Fibroblast of skin of abdomen (primary cell): ENCODE results near the gene VPS37B.

ENCODE experiments used
- DNase-seq: peaks from one replicate; pipeline ENCODE4 v3.0.0-alpha.2; 2013

Gene VPS37B

DNA sequence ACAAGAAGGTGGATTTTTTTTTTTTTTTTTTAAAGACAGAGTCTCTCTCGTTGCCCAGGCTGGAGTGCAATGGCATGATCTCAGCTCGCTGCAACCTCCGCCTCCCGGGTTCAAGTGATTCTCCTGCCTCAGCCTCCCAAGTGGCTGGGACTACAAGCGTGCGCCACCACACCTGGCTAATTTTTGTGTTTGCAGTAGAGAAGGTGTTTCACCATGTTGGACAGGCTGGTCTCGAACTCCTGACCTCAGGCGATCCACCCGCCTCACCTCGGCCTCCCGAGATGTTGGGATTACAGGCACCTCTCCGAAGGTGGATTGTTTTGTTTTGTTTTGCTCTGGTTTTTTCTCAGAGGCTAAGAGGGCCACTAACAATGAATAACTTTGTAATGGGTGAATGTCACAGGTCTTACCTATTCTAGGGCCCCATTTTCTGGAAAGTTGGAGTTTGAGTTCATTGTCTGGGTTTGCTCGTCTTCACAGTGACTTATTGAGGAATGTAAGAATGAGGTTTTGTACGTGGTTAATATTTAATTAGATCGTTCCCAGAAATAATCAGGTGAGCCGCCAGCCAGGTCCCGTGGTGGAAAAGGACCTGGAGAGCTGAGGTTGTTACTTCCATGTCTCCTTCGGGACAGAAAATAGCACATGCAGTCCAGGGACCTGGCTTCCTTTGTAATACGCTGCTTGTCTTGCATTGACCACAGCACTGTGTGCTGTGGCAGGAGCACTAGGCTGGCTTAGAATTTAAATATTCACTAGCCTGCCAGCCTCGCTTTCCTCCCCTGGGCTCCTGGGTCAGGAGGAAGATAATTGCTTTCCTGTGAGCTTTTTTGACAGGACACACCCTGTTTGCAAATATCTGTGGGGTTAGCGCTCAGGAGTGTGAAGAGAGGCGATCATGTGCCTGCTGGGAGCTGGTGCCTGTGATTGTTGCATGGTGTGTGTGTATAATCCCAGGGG is 58.3 kb downstream of the VPS37B start:
- no peak for DNase-seq

DNA sequence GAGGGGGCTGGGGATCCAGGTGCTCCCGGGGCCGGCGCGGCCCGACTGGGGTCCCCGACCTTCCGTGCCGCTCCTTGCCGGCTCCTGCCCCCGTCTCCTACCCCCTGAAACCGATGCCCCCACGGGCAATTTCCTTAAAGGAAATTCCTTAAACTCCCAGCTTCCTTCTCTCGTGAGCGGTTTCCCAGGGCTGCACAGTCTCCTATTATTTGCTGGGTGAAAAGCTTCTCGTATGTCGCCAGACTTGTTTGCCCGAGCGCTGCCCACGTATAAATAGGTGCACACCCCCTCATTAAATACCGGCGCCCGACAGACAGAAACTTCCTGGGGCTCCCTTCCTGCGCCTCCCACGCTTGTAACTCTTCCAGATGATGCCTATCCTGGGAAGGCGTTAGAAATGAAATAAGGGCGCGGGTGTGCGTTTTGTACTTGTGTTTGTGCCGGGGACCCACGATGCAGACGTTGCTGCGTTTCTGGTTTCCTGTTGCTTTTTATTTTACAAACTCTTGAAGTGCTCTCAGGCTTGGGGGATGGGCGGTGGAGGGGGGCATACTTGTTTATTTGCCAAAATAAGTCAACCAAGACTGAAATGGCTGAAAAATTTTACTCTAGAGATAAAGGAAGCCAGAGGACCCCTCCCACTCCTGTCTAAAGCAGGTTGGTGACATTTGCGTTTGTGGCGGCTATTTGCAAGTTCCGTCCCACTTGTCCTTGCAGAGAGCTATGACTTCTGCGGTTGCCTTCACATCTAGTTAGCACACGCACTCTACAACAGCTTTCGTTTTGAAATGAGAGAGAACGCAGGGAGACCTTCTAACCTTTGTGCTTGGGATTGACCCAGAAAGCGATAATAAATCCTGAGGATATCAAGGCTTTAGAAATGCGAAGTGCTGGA is 59.6 kb downstream of the VPS37B start:
- DNase-seq = no peak

DNA sequence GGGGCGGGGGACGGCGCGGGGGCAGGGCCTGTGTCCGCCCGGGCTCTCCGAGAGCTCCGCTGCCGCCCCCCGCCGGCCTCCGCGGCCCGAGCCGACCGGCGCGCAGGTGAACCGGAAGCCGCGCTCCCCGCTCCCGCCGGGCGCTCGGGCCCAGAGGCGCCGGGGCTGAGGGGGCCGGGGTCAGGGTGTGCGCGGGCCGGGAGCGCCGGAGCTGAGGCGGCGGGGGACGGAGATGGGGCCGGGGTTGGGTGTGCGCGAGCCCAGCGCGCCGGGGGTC is 60.2 kb downstream of the VPS37B start:
- no peak for DNase-seq

DNA sequence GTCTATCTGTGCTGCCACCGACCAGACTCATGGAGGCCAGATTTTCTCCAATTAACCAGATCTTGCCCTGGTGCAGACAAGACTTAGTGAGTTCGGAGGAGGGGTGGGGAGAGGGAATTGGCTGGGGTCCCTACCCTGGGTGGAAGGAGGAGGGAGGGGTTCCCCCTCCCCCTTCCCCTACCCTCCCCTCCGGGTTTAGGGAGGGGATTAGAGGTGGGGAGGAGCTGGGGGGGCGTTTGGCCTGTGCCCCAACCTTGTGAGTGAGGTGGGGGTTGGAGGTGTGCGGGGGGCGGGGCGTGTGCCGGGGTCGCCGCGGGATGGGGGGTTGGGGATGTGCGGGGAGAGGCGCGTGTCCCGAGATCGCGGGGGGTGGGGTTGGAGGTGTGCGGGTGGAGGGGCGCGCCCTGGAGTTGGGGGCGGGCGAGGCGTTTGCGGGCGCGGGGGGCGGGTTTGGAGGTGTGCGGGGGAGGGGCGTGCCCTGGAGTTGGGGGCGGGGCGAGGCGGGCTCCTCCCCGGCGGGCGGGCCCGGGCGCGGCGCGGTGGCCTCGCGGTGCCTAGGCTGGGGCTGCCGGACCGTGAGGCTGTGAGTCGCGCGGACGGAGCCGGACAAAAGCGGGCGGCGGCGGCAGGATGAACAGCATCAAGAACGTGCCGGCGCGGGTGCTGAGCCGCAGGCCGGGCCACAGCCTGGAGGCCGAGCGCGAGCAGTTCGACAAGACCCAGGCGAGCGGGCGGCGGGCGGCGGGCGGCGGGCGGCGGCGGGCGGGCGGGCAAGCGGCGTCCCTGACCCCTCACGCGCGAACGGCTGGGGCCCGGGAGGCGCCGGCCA is 60.8 kb downstream of the VPS37B start, which contains the start of gene HIP1R:
TSS of gene HIP1R (plus strand) at position 537 of the 829 bp plus-strand sequence. CDS start at position 631, 94 bp downstream.
- DNase-seq = no peak

DNA sequence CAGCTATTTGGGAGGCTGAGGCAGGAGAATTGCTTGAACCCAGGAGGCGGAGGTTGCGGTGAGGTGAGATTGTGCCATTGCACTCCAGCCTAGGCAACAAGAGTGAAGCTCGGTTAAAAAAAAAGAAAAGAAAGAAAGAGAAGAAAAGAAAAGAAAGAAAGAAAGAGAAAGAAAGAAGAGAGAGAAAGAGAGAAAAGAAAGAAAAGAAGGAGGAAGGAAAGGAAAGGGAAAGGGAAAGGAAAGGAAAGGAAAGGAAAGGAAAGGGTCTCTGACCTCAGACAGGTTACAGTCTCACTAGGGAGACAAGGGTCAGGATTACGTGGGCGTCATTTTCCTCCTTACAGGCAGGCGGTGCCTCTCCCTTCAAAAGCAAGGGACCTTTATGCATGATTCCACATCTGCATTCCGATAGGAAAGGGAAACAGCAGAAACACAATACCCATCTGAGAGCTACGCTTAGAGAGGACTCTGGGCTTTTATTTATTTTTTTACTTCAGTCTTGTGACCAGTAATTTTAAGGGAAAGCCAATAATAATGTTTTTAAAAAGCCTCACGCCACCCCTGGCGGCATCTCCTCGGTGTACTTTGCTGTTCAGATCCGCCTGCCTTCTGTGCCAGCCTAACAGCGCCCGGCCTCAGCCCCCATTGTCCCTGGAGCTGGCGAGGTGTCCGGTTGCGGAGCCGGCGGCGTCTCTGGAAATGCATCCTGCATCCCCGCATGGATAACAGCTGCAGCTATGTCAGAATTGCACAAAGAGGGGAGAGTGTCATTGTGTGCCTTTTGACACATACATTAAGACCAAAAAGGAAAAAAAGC is 61.6 kb downstream of the VPS37B start:
- peak; percentile 32 for DNase-seq

DNA sequence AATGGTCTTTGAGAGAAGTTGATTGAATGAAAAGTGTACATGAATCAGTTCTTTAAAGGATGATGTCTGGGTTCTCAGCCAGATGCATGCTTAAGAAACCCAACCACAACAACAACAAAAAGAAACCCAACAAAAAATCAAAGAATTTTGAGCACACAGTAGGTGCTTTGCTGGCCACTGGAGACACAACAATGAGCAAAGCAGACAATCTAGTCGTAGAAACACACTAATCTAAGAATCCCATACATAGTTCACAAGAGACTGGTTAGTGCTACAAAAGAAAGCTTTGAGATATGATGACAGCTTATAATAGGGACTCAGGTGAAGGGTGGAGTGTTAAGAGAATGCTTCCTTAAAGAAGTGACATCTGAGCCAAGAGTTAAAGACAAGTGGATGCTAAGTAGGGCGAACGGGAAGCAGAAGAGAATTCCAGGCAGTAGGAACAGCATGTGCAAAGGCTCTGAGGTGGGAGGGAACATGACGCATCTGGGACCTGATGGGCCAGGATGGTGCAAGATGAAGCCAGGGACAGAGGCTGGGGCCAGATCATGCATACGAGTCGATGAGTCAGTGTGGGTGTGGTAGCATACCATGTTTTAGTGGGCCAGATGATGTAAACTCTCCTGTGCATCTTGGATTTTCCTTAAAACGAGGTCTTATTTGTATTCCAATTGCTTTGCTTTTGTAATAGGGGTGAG is 65.3 kb downstream of the VPS37B start:
- DNase-seq = peak; percentile 63

DNA sequence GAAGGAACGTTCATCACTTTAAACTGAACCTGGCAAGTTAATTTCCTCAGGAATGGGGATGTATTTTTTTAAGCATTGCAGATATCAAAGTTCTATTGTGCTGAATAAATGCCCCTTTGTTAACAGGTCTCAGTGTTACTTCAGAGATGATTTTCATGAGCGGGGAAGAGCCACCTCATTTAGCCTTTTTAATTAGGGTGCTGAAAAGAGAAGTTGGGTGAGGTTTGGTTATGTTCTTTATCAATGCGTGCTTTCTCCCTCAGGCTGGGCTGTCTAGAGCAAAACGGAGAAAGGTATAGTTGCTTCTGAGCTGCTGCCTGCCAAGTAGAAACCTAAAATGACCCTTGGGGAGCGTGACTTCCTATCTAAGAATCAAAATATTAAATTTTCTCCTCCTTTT is 68.7 kb downstream of the VPS37B start:
- DNase-seq = no peak

DNA sequence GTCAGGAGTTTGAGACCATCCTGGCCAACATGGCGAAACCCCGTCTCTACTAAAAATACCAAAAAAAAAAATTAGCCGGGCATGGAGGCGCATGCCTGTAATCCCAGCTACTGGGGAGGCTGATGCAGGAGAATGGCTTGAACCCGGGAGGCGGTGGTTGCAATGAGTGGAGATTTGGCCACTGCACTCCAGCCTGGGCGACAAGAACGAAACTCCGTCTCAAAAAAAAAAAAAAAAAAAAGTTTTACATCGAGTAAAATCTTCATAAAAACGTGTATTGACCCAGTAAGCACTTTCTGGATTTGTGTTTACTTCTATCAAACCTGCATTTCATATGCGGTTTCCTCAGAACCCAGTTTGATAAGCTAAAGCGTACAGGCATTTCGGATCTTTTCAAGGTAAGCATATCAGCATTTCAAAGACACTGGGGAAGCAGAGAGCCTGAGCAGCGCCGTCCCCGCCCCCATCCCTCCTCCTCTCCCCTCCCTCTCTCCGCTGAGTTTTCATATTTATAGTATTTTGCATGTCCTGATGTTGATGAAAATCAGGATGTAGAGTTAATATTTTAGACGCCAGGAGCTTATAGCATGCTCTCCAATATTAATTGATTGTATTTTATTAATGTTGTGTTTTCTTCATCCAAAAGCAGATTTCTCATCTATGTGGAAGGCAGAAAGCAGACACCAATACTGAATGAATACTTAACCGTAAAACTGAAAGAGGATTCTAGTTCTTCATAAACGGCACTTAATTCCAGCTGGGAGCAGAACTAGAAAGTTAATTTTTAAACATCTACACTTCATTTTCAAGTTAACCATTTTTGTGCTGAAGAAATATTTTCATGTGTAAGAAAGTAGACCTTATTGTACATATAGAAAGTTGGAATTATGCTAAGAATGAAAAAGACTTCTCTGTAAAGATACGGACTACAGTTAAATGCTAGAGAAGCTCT is 69.9 kb downstream of the VPS37B start:
- DNase-seq = no peak

DNA sequence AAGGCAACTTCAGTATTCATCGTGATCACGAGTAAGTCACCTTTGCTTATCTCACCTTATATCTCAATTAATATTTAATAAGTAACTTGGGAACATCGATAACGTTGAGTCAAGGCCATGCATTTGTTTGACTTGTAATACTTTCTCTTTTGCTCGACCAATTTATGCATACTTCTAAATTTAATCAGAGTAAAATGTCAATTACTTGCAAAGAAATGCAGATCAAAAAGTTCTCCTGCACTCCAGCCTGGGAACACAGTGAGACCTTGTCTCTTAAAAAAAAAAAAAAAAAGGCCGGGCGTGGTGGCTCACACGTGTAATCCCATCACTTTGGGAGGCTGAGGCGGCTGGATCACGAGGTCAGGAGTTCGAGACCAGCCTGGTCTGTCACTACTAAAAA is 72.5 kb downstream of the VPS37B start:
- no peak for DNase-seq

DNA sequence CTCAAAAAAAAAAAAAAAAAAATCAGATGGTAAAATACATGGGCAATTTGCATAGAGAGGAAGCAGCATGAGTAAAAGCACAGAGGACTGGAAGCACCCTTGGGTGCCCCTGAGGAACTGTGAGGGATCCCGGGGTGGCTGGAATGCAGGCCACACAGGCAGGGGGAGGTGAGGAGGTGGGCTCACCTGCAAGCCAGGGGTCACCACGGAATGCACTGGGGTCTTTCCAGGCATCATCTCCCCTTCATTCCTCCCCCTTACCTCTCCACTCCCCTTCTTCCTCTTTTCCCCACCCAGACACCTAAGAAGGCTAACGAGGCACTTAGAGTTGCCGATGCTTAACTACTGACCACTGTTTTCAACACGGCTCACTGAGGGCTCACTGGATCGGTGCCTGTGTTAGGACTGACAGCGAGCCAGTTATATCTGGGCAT is 75.1 kb downstream of the VPS37B start:
- DNase-seq = no peak

DNA sequence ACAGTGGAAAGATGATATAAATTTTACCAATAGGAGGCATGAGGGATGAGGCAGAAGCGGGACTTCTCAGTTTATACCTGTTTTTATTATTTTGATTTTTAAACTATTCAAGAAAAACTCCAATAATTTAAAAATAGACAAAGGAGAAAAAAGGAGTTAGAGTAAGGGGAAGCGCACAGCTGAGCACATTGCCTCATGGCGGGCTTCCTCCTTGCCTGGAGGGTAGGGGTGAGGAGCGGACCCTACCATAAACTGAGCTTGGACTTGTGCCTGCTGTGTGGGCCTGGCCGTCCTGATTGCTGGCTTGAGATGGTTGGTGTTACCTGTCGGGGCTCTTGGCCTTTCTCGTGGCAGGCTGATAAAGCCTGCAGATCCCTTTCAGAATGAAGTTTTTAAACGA is 75.8 kb downstream of the VPS37B start:
- no peak for DNase-seq

DNA sequence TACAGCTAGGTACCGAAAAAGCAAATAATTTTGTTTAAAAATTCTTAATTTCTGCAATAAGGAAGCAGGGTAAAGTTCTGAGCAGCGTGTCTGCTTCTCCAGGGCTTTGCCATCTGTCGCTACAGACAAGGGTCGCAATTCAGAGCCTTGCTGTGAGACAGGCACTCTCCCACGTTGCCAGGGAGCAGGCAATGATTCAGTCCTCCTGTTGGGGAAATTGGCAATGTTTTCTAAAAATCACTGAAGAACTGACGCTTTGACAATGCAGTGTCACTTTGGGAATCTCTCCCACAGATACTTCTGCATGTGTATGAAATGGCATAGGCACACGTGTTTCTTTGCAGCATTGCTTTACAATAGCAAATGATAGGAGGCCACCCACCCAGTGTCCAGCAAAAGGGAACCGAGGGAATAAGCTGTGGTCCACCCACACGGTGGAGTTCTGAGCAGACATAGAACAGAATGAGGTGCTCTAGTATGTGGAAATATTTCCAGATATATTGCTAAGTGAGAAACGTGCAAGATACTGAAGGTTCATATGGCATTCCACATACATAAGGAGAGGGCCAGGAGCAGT is 76.6 kb downstream of the VPS37B start:
- DNase-seq = no peak
